HCT116 (cell line): ENCODE results near the gene FGF3. TPM values are rescaled to one million over a fixed set of nuclear protein-coding genes. Genes with fewer than 3 reads are reported as not detected.

Source experiments
- ATAC-seq: fragments of 200-7000 bp; cut with Tn5 transposase; 2 replicates; pipeline ENCODE4 v1.9.1; 2020; ENCODE audit warnings: mild to moderate bottlenecking, moderate library complexity
- BruUV-seq: library from RNA; stranded (reverse); fragments of 400-500 nt; replicated peaks from 2 replicates; lab custom pipeline; 2021; lab: Mats Ljungman, UMichigan
- CTCF ChIA-PET: fragments of 300-600 bp; sonication (Branson Sonifier 250); formaldehyde crosslinking; loops from one replicate; lab custom pipeline; 2021; ENCODE audit warnings: antibody characterized with exemption; lab: Charles Lee
- POLR2A ChIA-PET: fragments of 300-600, 350-600 bp; sonication (Branson Sonifier 250); formaldehyde crosslinking; loops from one replicate; lab custom pipeline; 2021; ENCODE audit warnings: antibody characterized with exemption; lab: Charles Lee
- RAD21 ChIA-PET, 2 experiments: fragments of 300-600 bp; sonication (Branson Sonifier 250); formaldehyde crosslinking; loops; one replicate each; lab custom pipeline; 2023; ENCODE audit warnings: low total read pairs in 2 of 2; ENCODE audit not compliant: uncharacterized antibody in 2 of 2, unreplicated experiment in 2 of 2, low non-redundant PET in 1 of 2; lab: Charles Lee
- DNase-seq: peaks from one replicate; pipeline ENCODE4 v3.0.0-alpha.2; 2010; ENCODE audit warnings: low read depth, low spot score
- H2AFZ ChIP-seq: fragments of 200-600 bp; shearing (Covaris generic), sonication (generic); 2 replicates; pipeline ENCODE4 v1.6.1; 2017; ENCODE audit warnings: low read depth, mixed run types, mixed read lengths, antibody characterized with exemption, low read length; ENCODE audit not compliant: poor library complexity, severe bottlenecking
- H3K27ac ChIP-seq: 2 replicates; pipeline ENCODE4 v1.5.1; 2012; ENCODE audit warnings: low read depth, low read length
- H3K27me3 ChIP-seq: fragments of 200-600 bp; sonication (generic); 2 replicates; pipeline ENCODE4 v1.6.1; 2016; ENCODE audit warnings: mixed run types, low read length, mixed read lengths; ENCODE audit not compliant: insufficient read depth
- H3K36me3 ChIP-seq, 2 experiments: fragments of 200-500 bp in 1 of 2; fragments of 200-600 bp in 1 of 2; sonication (Bioruptor generic) in 1 of 2; sonication (generic) in 1 of 2; 2 replicates each; pipeline versions ENCODE4 v1.5.1 to v1.6.1; 2014 to 2016; ENCODE audit warnings: low read length in 2 of 2, inconsistent platforms in 1 of 2, mixed read lengths in 1 of 2, mixed run types in 1 of 2; ENCODE audit not compliant: insufficient read depth in 2 of 2, control insufficient read depth in 1 of 2
- H3K4me1 ChIP-seq, 2 experiments: fragments of 200-600 bp in 1 of 2; sonication (generic) in 1 of 2; 2 replicates each; pipeline versions ENCODE4 v1.5.1 to v1.6.1; 2012 to 2017; ENCODE audit warnings: low read length in 2 of 2, inconsistent platforms in 1 of 2, mild to moderate bottlenecking in 1 of 2, mixed read lengths in 1 of 2, mixed run types in 1 of 2, moderate library complexity in 1 of 2; ENCODE audit not compliant: insufficient read depth in 2 of 2, control insufficient read depth in 1 of 2
- H3K4me2 ChIP-seq: fragments of 200-600 bp; sonication (generic); 2 replicates; pipeline ENCODE4 v1.6.1; 2017; ENCODE audit warnings: mixed run types, low read length, mixed read lengths
- H3K4me3 ChIP-seq, 2 experiments: fragments of 200-600 bp in 1 of 2; sonication (generic) in 1 of 2; replicated peaks in 1 of 2; 2 replicates each; pipeline ENCODE4 v1.5.1; 2011 to 2016; ENCODE audit warnings: low read length in 2 of 2, control low read depth in 1 of 2, low read depth in 1 of 2, mild to moderate bottlenecking in 1 of 2, mixed read lengths in 1 of 2, mixed run types in 1 of 2
- H3K79me2 ChIP-seq: fragments of 200-600 bp; sonication (generic); 2 replicates; pipeline ENCODE4 v1.6.1; 2017; ENCODE audit warnings: mild to moderate bottlenecking, mixed run types, low read length, moderate library complexity, mixed read lengths; ENCODE audit not compliant: insufficient read depth
- H3K9ac ChIP-seq: fragments of 200-600 bp; sonication (generic); 2 replicates; pipeline ENCODE4 v1.6.1; 2016; ENCODE audit warnings: low read length, mixed read lengths
- H3K9me2 ChIP-seq: fragments of 200-600 bp; sonication (generic), shearing (Covaris generic); 2 replicates; pipeline ENCODE4 v1.6.1; 2017; ENCODE audit warnings: mixed run types, mild to moderate bottlenecking, moderate library complexity; ENCODE audit not compliant: insufficient read depth
- H3K9me3 ChIP-seq, 2 experiments: fragments of 200-500 bp in 1 of 2; fragments of 200-600 bp in 1 of 2; sonication (Bioruptor generic) in 1 of 2; sonication (generic) in 1 of 2; 2 replicates each; pipeline ENCODE4 v1.6.1; 2014 to 2017; ENCODE audit warnings: low read length in 2 of 2, mixed read lengths in 2 of 2, inconsistent platforms in 1 of 2, low read depth in 1 of 2, mild to moderate bottlenecking in 1 of 2, mixed run types in 1 of 2, moderate library complexity in 1 of 2; ENCODE audit not compliant: control insufficient read depth in 1 of 2, insufficient read depth in 1 of 2
- H4K20me1 ChIP-seq: fragments of 200-600 bp; sonication (generic), shearing (Covaris generic); 2 replicates; pipeline ENCODE4 v1.6.1; 2017; ENCODE audit warnings: mixed run types, mild to moderate bottlenecking, moderate library complexity; ENCODE audit not compliant: insufficient read depth
- ATF3 ChIP-seq: IDR thresholded peaks from 2 replicates; pipeline ENCODE4 v1.6.1; 2012
- EGR1 ChIP-seq: IDR thresholded peaks from 2 replicates; pipeline ENCODE4 v1.6.1; 2012; ENCODE audit warnings: low read depth
- EZH2 ChIP-seq: fragments of 200-600 bp; sonication (generic); IDR thresholded peaks from 2 replicates; pipeline ENCODE4 v1.6.1; 2017; ENCODE audit warnings: antibody characterized with exemption, mixed run types
- FOSL1 ChIP-seq: IDR thresholded peaks from 2 replicates; pipeline ENCODE4 v1.6.1; 2012; ENCODE audit warnings: low read depth
- JUND ChIP-seq: IDR thresholded peaks from 2 replicates; pipeline ENCODE4 v1.6.1; 2012
- MAX ChIP-seq: IDR thresholded peaks from 2 replicates; pipeline ENCODE4 v1.6.1; 2012
- POLR2A ChIP-seq: IDR thresholded peaks from 2 replicates; pipeline ENCODE4 v1.7.0; 2011; ENCODE audit warnings: borderline replicate concordance; ENCODE audit not compliant: insufficient read depth, insufficient read length; ENCODE audit errors: extremely low read depth
- POLR2AphosphoS5 ChIP-seq: IDR thresholded peaks from 2 replicates; pipeline ENCODE4 v1.6.1; 2011; ENCODE audit warnings: mild to moderate bottlenecking, low read depth, low read length, moderate library complexity
- SP1 ChIP-seq: IDR thresholded peaks from 2 replicates; pipeline ENCODE4 v1.6.1; 2012; ENCODE audit warnings: low read depth
- YY1 ChIP-seq: IDR thresholded peaks from 2 replicates; pipeline ENCODE4 v1.6.1; 2011; ENCODE audit warnings: low read length, low read depth, moderate library complexity, mild to moderate bottlenecking; ENCODE audit not compliant: insufficient replicate concordance; ENCODE audit errors: extremely low read depth
- ZBTB33 ChIP-seq: IDR thresholded peaks from 2 replicates; pipeline ENCODE4 v1.6.1; 2011; ENCODE audit warnings: mild to moderate bottlenecking, low read length, moderate library complexity; ENCODE audit not compliant: insufficient replicate concordance; ENCODE audit errors: extremely low read depth
- intact Hi-C: fragments of 100-400 bp; cut with micrococcal nuclease; formaldehyde crosslinking; loops from 2 replicates; pipeline ENCODE4 v1.10.0; 2022
- total RNA-seq: library from RNA; stranded (reverse); gene quantifications from one replicate; pipeline ENCODE4 v1.2.1, GENCODE V29; 2021; ENCODE audit not compliant: unreplicated experiment

Gene FGF3
- total RNA-seq, 1 experiment from 2014 or later, result not detected

GRCh38 chr11:69825037-69825834 is 6.0 kb upstream of the FGF3 start (continued):
- TF ChIP-seq ZBTB33, result peak; percentile 44
- TF ChIP-seq SP1, result peak; percentile 75
- TF ChIP-seq FOSL1, result peak; percentile 36
- no peak for TF ChIP-seq EZH2
- peak; percentile 76 for TF ChIP-seq MAX
- TF ChIP-seq POLR2AphosphoS5, result peak; percentile 38
- no peak for TF ChIP-seq EGR1
- no peak for TF ChIP-seq YY1
- no peak for TF ChIP-seq POLR2A
- no peak; the same call in 1 of the 2 replicates for TF ChIP-seq JUND

GRCh38 chr11:69823641-69824265 is 4.5 kb upstream of the FGF3 start:
- DNase-seq (no peak), ATAC-seq (no peak)
- ChIA-PET POLR2A (no interaction called here), RAD21 (no interaction called here), CTCF (no interaction called here)
- Histone ChIP-seq H3K9me3 (no peaks in the 10 kb centered on the region), H3K9me2 (no peaks in the 10 kb centered on the region), H3K36me3 (no peaks in the 10 kb centered on the region), H3K4me2 (no peak overlapping the region), H3K9ac (no peak overlapping the region), H3K4me1 (peaks cover 13 to 33% of the 10 kb centered on the region in 2 experiments), H3K4me3 (no peak overlapping the region), H3K27me3 (no peaks in the 10 kb centered on the region; the same call in 1 of the 2 replicates), H3K27ac (no peak overlapping the region), H2AFZ (no peak overlapping the region), H4K20me1 (no peaks in the 10 kb centered on the region), H3K79me2 (no peaks in the 10 kb centered on the region)
- BruUV-seq, result no TSS peak
- intact Hi-C loops, result no loop called here
- no peak for TF ChIP-seq ATF3
